ENCODE results near the gene EIF4E2. TPM values are rescaled to one million over a fixed set of nuclear protein-coding genes. Genes with fewer than 3 reads are reported as not detected.
A peak's percentile ranks its signal among the peaks of the same experiment; 100 is the strongest.

The EIF4E2 gene
- total and polyA plus RNA-seq, 10 donors, result 29.3 to 61.1 (median 45.5) TPM

DNA sequence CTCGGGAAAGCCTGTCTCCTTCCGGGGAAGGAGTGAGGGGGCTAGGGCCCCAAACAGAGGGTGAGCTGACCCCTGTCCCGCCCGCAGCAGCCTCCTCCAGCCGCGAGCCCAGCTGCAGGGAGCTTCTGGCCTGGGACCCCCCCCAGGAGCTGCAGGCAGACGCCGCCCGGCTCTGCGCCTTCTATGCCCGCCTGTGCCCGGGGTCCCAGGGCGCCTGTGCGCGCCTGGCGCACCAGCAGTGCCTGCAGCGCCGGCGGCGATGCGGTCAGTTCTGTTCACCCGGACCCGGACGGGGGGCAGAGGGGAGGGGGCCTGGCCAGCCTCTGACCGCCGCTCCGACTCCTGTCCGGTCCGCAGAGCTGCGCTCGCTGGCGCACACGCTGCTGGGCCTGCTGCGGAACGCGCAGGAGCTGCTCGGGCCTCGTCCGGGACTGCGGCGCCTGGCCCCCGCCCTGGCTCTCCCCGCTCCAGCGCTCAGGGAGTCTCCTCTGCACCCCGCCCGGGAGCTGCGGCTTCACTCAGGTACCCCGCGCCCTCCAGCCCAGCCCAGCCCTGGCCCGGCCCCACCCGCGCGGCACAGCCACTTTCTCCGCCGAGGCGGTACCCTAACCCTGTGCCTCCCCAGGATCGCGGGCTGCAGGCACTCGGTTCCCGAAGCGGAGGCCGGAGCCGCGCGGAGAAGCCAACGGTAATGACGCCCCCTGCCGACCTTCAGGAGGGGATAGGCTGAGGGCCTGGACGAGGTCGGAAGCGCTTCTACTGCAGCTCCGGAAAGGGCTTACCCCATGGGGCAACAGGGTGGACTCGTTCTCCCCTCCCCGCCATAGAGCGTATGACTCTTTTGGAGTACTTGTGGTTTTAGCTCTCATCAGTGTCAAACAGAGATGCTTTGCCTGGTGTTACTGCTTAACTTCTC is 26.5 kb upstream of the EIF4E2 start:
- peak in 1 of 3 donors; percentile 31 for TF ChIP-seq POLR2AphosphoS5 (IDR thresholded peaks at IDR 0.05)
- TF ChIP-seq POLR2A (IDR thresholded peaks at IDR 0.05), result no peak
- TF ChIP-seq, protein P1, sequence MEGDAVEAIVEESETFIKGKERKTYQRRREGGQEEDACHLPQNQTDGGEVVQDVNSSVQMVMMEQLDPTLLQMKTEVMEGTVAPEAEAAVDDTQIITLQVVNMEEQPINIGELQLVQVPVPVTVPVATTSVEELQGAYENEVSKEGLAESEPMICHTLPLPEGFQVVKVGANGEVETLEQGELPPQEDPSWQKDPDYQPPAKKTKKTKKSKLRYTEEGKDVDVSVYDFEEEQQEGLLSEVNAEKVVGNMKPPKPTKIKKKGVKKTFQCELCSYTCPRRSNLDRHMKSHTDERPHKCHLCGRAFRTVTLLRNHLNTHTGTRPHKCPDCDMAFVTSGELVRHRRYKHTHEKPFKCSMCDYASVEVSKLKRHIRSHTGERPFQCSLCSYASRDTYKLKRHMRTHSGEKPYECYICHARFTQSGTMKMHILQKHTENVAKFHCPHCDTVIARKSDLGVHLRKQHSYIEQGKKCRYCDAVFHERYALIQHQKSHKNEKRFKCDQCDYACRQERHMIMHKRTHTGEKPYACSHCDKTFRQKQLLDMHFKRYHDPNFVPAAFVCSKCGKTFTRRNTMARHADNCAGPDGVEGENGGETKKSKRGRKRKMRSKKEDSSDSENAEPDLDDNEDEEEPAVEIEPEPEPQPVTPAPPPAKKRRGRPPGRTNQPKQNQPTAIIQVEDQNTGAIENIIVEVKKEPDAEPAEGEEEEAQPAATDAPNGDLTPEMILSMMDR (IDR thresholded peaks at IDR 0.05 in 8 of 11, conservative IDR thresholded peaks at IDR 0.05 in 3 of 11), result no peak
- 0 to 2% (median 2%) methylated on average over 43 to 75 of the region's 75 CpGs for WGBS, 5 donors
- intact Hi-C loops (cut with DNase I; ENCODE audit: low total_unique reads), result loop anchor here (10.0 kb wide), 1 partner anchor 69 kb away; the partner anchor contains the start of gene ALPI
- DNase-seq, result no peak
- peaks cover 10 to 37% (median 32%) of the 10 kb centered on the region in 6 donors for H3K4me1 ChIP-seq
- H3K9me3 ChIP-seq, result no peaks in the 10 kb centered on the region
- H3K4me3 ChIP-seq, result peak overlapping the region in 7 of 8 donors; percentile 15 to 63 (median 19)
- peaks cover 12 to 100% (median 56%) of the 10 kb centered on the region in 7 donors for H3K27me3 ChIP-seq (replicated peaks in 1 of 7)
- no peak overlapping the region for H3K27ac ChIP-seq
- no peaks in the 10 kb centered on the region for H3K36me3 ChIP-seq

DNA sequence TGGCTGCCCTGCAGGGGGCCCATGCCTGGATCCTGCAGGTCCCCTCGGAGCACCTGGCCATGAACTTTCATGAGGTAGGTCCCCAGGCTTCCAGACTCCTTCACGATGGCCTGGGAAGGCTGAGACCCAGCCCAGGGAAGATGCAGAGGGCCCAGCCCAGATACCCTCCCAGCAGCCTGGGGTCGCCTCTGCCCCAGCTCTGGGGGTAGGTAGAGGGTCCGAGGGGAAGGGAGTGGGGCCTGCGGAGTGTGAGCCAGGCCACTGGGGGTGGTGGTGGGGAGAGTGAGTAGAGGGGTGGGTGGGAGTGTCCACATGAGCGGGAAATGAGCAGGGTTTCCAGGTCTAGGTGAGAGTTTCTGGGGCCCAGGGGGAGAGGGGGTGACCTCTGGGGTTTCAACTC is 25.7 kb upstream of the EIF4E2 start:
- no peak for DNase-seq
- WGBS, 5 donors, result 69 to 80% (median 74%) methylated on average over 4 to 6 of the region's 6 CpGs
- peaks cover 12 to 100% (median 56%) of the 10 kb centered on the region in 7 donors for H3K27me3 ChIP-seq (replicated peaks in 1 of 7)
- no peaks in the 10 kb centered on the region for H3K36me3 ChIP-seq
- H3K4me3 ChIP-seq, result peak overlapping the region in 1 of 8 donors; percentile 63
- no peaks in the 10 kb centered on the region for H3K9me3 ChIP-seq
- TF ChIP-seq POLR2AphosphoS5 (IDR thresholded peaks at IDR 0.05), result no peak
- no peak for TF ChIP-seq POLR2A (IDR thresholded peaks at IDR 0.05)
- TF ChIP-seq, protein P1 (IDR thresholded peaks at IDR 0.05 in 8 of 11, conservative IDR thresholded peaks at IDR 0.05 in 3 of 11), result no peak
- intact Hi-C loops (cut with DNase I; ENCODE audit: low total_unique reads), result loop anchor here (10.0 kb wide), 1 partner anchor 70 kb away; the partner anchor contains the start of gene ALPI
- H3K4me1 ChIP-seq, result peaks cover 10 to 37% (median 32%) of the 10 kb centered on the region in 6 donors
- H3K27ac ChIP-seq, result no peak overlapping the region

DNA sequence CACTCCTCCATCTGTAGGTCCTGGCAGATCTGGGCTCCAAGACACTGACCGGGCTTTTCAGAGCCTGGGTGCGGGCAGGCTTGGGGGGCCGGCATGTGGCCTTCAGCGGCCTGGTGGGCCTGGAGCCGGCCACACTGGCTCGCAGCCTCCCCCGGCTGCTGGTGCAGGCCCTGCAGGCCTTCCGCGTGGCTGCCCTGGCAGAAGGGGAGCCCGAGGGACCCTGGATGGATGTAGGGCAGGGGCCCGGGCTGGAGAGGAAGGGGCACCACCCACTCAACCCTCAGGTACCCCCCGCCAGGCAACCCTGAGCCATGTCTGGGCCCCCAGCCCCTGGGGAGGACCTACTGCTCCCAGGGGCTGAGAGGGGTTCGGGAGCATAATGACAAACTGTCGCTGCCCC is 25.3 kb upstream of the EIF4E2 start:
- Histone ChIP-seq H3K9me3 (no peaks in the 10 kb centered on the region), H3K36me3 (no peaks in the 10 kb centered on the region), H3K27ac (no peak overlapping the region), H3K4me3 (no peak overlapping the region), H3K27me3 (replicated peaks in 1 of 7) (peaks cover 12 to 100% (median 56%) of the 10 kb centered on the region in 7 donors), H3K4me1 (peaks cover 10 to 37% (median 32%) of the 10 kb centered on the region in 6 donors)
- 79 to 89% (median 84%) methylated on average over 5 to 14 of the region's 14 CpGs for WGBS, 5 donors
- TF ChIP-seq, protein P1 (IDR thresholded peaks at IDR 0.05 in 8 of 11, conservative IDR thresholded peaks at IDR 0.05 in 3 of 11), result no peak
- TF ChIP-seq POLR2AphosphoS5 (IDR thresholded peaks at IDR 0.05), result no peak
- TF ChIP-seq POLR2A (IDR thresholded peaks at IDR 0.05), result no peak
- intact Hi-C loops (cut with DNase I; ENCODE audit: low total_unique reads), result loop anchor here (10.0 kb wide), 1 partner anchor 70 kb away; the partner anchor contains the start of gene ALPI
- no peak for DNase-seq

Measured in spleen (tissue), 11 donors.